ENCODE measurements around the gene MOBP.

The MOBP gene

DNA sequence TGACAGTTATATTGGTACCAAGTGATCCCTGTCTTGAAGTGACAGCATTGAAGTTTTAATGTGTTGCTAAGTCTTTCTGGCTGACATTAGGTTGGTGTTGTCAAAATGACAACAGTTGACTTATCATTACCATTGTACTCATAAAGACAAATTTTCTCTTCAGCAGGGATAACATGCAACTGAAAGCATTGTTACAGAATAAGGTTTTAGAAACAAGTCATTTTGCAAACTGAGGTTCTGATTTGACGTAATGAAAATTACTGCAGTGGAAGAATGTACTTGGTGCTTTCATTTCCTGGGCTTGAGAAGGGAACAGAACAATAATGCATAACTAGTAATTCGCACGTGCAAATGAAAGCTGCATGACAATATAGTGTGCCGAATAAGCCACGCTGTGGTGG, 75.1 kb downstream of the MOBP start:
- no peak overlapping the region for H3K27ac ChIP-seq
- TF ChIP-seq, protein P1, sequence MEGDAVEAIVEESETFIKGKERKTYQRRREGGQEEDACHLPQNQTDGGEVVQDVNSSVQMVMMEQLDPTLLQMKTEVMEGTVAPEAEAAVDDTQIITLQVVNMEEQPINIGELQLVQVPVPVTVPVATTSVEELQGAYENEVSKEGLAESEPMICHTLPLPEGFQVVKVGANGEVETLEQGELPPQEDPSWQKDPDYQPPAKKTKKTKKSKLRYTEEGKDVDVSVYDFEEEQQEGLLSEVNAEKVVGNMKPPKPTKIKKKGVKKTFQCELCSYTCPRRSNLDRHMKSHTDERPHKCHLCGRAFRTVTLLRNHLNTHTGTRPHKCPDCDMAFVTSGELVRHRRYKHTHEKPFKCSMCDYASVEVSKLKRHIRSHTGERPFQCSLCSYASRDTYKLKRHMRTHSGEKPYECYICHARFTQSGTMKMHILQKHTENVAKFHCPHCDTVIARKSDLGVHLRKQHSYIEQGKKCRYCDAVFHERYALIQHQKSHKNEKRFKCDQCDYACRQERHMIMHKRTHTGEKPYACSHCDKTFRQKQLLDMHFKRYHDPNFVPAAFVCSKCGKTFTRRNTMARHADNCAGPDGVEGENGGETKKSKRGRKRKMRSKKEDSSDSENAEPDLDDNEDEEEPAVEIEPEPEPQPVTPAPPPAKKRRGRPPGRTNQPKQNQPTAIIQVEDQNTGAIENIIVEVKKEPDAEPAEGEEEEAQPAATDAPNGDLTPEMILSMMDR (conservative IDR thresholded peaks at IDR 0.05), result no peak

GRCh38 chr3:39548282-39548681, 80.8 kb downstream of the MOBP start:
- H3K27ac ChIP-seq, result no peak overlapping the region
- TF ChIP-seq, protein P1 (conservative IDR thresholded peaks at IDR 0.05), result no peak

- H3K27ac ChIP-seq, result no peak overlapping the region
- TF ChIP-seq, protein P1 (conservative IDR thresholded peaks at IDR 0.05), result no peak
Measured at GRCh38 chr3:39550354-39551051, 83.0 kb downstream of the MOBP start.

Measured in VCaP (cell line).